SH-SY5Y (cell line): Measurements from ENCODE around the gene LYL1.

ENCODE experiments used
- GATA2 ChIP-seq: IDR thresholded peaks from 2 replicates; pipeline ENCODE4 v1.6.1; 2011; ENCODE audit warnings: mild to moderate bottlenecking, low read depth, low read length
- GATA3 ChIP-seq: IDR thresholded peaks from 2 replicates; pipeline ENCODE4 v1.6.1; 2011; ENCODE audit warnings: low read depth, mild to moderate bottlenecking, low read length, moderate library complexity

DNA sequence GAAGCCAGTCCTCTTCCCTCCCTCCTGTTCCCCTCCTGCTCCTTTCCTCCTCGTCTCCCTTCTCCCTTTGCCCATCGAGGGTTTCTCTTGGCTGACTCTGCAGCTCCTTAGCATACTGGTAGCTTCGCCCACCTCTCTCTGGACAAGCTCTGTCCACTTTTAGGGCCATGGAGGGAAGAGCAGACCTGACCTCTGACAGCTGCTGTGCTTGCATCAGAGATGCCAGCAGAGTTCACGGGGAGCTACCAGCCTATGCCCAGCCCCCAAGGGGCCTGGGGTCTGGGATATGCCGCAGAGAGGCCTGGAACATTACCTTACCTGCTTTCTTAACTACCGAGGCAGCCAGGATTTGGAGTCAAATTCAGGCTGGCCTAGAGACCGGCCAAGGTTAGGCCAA is 19.7 kb downstream of the LYL1 start:
- no peak for TF ChIP-seq GATA2
- TF ChIP-seq GATA3 = no peak
